ENCODE data around the gene TUBGCP2. TPM values are rescaled to one million over a fixed set of nuclear protein-coding genes. Genes with fewer than 3 reads are reported as not detected.
A peak's percentile ranks its signal among the peaks of the same experiment; 100 is the strongest.

TUBGCP2 gene
- total RNA-seq, 3 donors from 2014 or later: 48.1 to 63.4 (median 58.8) TPM

GRCh38 chr10:133312016-133312768 is 3.5 kb upstream of the TUBGCP2 start:
- Histone ChIP-seq H3K36me3 (ENCODE audit: low read depth) (no peaks in the 10 kb centered on the region), H3K4me1 (ENCODE audit: low read depth) (peaks cover 16% of the 10 kb centered on the region), H3K9me3 (no peaks in the 10 kb centered on the region), H3K4me3 (no peak overlapping the region)
- peak in 1 of 3 donors; percentile 48 for DNase-seq
- ATAC-seq: no peak
- intact Hi-C loops (cut with DNase I, micrococcal nuclease): no loop called here
- no peak for TF ChIP-seq CTCF (IDR thresholded peaks at IDR 0.05)

- no peaks in the 10 kb centered on the region for H3K9me3 ChIP-seq
- ATAC-seq (no peak), DNase-seq (no peak)
- peaks cover 21% of the 10 kb centered on the region for H3K4me1 ChIP-seq (ENCODE audit: low read depth)
- H3K4me3 ChIP-seq: no peak overlapping the region
- no peak for TF ChIP-seq CTCF (IDR thresholded peaks at IDR 0.05)
- intact Hi-C loops (cut with DNase I, micrococcal nuclease): no loop called here
- H3K36me3 ChIP-seq (ENCODE audit: low read depth): no peaks in the 10 kb centered on the region
These were observed 2.9 kb upstream of the TUBGCP2 start for GRCh38 chr10:133311570-133311969.

GRCh38 chr10:133310789-133311188 is 2.1 kb upstream of the TUBGCP2 start:
- ATAC-seq (no peak), DNase-seq (no peak)
- Histone ChIP-seq H3K9me3 (no peaks in the 10 kb centered on the region), H3K36me3 (ENCODE audit: low read depth) (no peaks in the 10 kb centered on the region), H3K4me1 (ENCODE audit: low read depth) (peaks cover 21% of the 10 kb centered on the region), H3K4me3 (no peak overlapping the region)
- no peak for TF ChIP-seq CTCF (IDR thresholded peaks at IDR 0.05)
- intact Hi-C loops (cut with DNase I, micrococcal nuclease): no loop called here

GRCh38 chr10:133310399-133310755 is 1.7 kb upstream of the TUBGCP2 start:
- TF ChIP-seq CTCF (IDR thresholded peaks at IDR 0.05): no peak
- Histone ChIP-seq H3K9me3 (no peaks in the 10 kb centered on the region), H3K36me3 (ENCODE audit: low read depth) (no peaks in the 10 kb centered on the region), H3K4me1 (ENCODE audit: low read depth) (peaks cover 21% of the 10 kb centered on the region), H3K4me3 (no peak overlapping the region)
- peak in 1 of 3 donors; percentile 61 for DNase-seq
- intact Hi-C loops (cut with DNase I, micrococcal nuclease): no loop called here
- ATAC-seq: no peak

GRCh38 chr10:133309720-133310398 is 1.2 kb upstream of the TUBGCP2 start:
- peaks cover 21% of the 10 kb centered on the region for H3K4me1 ChIP-seq (ENCODE audit: low read depth)
- intact Hi-C loops (cut with DNase I, micrococcal nuclease): no loop called here
- peak; percentile 78 to 86 (median 81) for DNase-seq
- ATAC-seq: peak; percentile 33
- no peak overlapping the region for H3K4me3 ChIP-seq
- H3K36me3 ChIP-seq (ENCODE audit: low read depth): no peaks in the 10 kb centered on the region
- H3K9me3 ChIP-seq: no peaks in the 10 kb centered on the region
- no peak for TF ChIP-seq CTCF (IDR thresholded peaks at IDR 0.05)

Measured in mucosa of descending colon (tissue), 3 donors.